NCI-H82 (cell line): ENCODE results near the gene GAB4.
"Not testable (repeated sequence)": the region's sequence is repeated elsewhere in the genome, so short reads cannot be mapped to it uniquely, and the experiment has no call there.

ENCODE experiments used
- DNase-seq: peaks from one replicate; lab custom pipeline; 2025; lab: John Stamatoyannopoulos, UW

Gene GAB4

DNA sequence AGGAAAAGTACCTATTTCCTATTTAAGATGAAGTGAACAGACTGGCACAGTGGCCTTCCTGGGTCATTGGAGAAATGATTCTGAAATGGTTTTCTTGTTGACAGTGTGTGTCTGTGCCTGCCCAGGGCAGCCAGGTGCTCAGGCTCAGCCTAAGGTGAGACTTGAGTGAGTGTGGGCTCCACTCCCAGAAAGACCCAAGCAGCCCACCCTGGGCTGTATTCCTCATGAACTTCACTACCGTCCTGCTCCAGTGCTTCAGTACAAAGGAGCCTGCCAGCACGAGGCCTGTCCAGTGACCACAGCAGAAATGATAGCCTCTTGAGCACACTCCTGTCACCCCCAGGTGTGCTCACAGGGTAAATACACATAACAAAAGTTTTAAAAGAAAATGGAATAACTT, 49.5 kb downstream of the GAB4 start:
- DNase-seq, result no peak

DNA sequence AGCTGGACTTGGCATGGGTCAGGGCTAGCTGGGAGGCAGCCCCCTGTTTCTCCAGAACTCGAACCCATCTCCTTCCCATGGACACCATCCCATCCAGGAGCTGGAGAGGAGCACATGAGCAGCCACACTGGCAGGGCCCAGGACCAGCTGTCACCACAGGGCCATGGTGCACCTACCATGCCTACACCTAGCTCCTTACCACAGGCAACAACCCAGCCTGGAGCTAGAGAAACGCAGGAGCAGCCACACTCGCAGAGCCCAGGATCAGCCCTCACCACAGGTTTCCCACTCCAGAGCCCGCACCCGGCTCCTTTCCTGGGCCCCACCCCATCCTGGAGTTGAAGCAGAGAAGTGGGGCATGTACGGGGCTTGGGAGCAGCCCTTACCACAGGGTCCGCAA, 50.2 kb downstream of the GAB4 start:
- no peak for DNase-seq

DNA sequence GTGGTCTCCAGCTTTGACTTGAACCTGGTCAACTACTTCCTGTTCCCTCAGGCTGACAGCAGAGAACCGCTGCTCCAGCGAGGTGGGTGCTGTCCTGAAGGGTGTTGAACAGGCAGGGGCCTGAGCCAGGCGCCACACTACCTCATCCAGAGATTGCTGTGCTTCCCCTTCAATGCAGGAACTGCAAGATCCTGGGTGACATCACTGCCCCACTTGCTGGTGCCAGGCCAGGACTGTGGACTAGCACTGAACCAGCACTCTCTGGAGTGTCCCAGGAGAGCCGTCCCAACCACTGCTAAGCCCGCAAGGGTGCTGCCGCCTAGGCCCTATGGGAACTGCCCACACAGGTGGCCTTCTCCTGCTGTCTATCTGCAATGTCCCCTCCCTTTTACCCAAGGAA, 51.7 kb downstream of the GAB4 start:
- DNase-seq, result no peak

DNA sequence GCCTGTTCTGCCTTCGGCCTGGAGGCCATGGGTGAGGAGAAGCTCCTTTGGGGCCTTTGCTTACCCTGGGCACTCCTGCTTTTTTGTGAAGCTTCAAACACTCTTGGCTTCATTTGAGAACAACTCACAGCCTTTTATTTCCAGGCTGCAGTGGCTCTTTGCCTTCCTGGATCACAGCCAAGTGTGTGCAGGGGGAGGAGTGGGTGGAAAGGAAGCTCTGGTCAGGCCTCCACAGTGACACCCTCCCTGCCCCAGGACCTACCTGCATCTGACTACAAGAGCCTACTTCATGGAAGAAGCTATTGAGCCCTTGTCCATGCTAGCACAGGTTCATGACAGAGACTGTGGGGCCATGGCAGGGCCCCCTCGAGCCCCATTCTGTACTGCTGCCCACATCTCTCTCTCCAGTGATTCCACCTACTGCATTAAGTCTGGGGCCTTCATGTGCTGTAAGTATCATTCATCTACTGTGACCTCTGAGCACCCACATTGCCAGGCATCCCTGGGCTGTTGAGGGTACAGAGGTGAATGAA, 52.3 kb downstream of the GAB4 start:
- no peak for DNase-seq

DNA sequence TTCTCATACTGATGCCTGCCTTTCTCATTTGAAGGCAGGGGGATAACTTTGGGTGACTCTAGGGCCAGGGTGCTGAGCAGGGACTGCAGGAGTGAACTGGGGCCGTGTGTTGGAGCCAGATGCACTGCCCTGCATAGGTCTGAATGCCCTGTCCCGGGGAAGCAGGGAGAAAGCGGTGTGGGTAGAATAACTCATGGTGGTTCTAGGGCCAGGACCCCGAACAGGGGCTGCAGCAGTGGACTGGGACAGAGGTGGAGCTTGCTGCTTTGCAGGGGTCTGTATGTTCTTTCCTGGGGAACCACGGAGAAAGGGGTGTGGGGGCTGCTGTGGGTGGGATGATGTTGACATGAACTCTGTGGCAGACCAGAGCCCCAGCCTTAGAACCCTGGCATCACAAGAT, 52.9 kb downstream of the GAB4 start:
- no peak for DNase-seq

DNA sequence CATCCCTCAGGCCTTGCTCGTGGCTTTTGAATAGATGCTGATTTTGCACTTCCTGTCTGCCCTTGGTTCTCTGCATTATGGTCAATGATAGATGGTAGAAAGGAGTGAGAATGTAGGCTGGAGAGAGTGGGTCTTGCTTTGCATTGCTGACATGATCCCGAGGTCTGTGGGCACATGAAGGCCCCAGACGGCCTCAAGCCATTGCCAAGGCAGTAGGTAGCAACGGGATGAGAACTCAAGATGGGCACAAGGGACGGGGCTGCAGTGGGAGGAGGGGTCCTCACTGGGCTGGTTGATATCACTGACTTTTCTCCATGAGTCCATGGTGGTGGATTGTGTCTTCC, 54.0 kb downstream of the GAB4 start:
- no peak for DNase-seq

GRCh38 chr22:16953206-16954059, 54.6 kb downstream of the GAB4 start:
- no peak for DNase-seq

- no peak for DNase-seq
Measured at GRCh38 chr22:16949561-16949960, 58.5 kb downstream of the GAB4 start.

DNA sequence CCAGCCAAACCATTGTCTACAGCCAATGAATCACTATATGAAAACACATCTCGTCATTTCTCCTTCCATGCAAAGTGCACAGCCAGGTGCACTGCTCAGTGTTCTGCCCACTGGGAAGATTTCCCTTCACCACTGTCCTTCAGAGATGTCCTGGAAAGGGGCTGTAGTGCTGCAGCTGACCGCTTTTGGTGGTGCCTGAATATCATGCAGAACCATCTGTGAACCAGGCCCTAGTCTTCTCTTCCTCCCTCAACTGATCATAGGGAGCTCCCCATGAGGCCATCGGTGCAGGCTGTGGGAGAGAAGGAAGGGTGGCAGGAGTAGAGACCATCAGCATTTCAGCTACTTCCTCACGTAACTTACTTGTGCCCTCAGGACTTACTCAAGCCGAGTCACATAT, 70.2 kb downstream of the GAB4 start:
- DNase-seq, result no peak

DNA sequence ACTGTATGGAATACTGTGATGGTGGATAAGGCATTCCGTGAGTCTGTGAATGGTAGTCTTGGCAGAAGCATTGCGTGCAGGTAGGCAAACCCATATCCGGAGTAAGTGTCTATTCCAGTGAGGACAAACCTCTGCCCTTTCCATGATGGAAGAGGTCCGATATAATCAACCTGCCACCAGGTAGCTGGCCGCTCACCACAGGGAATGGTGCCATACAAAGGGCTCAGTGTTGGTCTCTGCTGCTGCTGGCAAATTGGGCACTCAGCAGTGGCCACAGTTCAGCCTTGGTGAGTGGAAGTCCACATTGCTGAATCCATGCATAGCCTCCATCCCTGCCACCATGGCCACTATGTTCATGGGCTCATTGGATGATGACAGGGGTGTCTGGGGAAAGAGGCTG, 70.8 kb downstream of the GAB4 start:
- DNase-seq, result not testable (repeated sequence)

GRCh38 chr22:16936625-16937024, 71.4 kb downstream of the GAB4 start:
- no peak for DNase-seq

DNA sequence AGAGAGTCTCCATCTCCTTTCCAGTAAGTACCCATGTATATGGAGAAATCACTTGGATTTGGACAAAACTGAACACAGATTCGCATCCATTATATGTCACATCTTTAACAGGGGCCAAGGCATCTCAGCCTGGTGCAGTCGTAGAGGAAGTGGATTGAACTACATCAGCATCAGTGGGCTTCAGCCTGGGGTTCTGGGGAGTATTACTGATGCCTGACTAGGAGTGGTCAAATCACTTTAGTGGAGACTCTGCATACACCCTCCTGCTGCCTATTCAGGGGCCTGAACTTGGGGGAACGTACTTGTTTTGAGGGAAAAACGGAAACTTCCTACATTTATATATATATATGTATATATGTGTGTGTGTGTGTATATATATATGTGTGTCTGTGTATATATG, 72.8 kb downstream of the GAB4 start:
- no peak for DNase-seq

DNA sequence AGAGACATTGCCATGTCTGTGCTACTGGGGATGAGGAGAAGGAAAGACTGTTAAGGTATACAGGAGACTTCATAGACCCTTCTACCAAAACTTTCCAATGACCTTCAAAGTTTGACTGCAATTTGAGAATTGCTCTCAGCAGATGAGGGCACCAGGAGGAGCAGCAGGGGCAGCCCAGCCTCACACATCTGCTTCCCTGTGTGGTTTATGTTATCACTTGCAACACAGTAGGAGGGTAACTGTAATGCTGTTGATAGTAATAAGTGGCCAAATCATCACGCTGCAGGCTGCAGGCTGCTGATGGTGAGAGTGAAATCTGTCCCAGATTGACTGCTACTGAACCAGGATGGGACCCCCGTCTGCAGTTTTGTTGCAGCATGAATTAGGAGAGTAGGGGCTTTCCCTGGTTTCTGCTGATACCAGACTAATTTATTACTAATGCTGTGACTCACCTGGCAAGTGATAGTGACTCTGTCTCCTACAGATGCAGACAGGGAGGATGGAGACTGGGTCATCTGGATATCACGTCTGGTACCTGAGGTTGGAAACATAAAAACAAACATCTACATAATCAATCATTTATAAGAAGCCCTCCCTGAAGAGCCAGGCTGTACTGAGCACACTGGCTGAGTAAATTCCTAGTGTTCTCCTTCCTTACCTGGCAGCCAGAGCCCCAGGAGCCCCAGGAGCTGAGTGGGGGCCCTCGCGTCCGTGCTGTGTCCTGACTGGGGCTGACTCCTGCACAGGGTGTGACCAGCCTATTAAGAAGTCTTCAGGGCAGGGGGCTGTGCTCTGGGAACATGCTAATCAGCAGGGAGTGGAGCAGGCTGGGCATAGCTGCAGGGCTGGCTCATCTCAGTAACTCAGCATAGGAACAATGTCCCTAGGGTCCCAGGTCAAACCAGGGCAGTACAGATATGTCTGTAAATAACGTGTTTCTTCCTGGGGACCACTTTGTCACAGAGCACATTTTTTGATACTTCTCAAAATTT, 74.4 kb downstream of the GAB4 start:
- no peak for DNase-seq

DNA sequence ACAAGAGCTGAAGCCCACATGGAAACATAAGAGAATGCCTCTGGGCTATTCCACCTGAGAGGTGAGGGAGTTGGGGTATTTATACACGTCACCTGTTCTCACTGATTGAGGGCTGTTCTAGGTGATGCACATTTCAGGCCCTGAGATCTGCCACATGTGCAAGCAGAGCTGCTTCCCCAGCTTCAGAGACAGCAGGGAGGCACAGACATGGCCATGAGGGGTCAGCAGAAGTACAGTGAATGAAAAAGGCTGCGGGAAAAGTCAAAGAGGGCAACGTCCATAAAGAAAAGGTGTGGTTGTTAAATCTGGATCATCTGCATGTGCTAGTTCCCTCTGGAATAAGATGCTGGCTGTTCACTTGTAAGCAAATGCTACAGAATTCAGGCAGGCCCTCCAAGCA, 75.4 kb downstream of the GAB4 start:
- no peak for DNase-seq

- DNase-seq, result no peak
Measured at GRCh38 chr22:16925407-16925966, 82.5 kb downstream of the GAB4 start.

GRCh38 chr22:16922706-16923105, 85.3 kb downstream of the GAB4 start:
- DNase-seq, result no peak

GRCh38 chr22:16922076-16922475, 85.9 kb downstream of the GAB4 start:
- no peak for DNase-seq

GRCh38 chr22:16917144-16918003, 90.6 kb downstream of the GAB4 start:
- peak; percentile 86 for DNase-seq

- peak; percentile 29 for DNase-seq
Measured at GRCh38 chr22:16915701-16916100, 92.3 kb downstream of the GAB4 start.

DNA sequence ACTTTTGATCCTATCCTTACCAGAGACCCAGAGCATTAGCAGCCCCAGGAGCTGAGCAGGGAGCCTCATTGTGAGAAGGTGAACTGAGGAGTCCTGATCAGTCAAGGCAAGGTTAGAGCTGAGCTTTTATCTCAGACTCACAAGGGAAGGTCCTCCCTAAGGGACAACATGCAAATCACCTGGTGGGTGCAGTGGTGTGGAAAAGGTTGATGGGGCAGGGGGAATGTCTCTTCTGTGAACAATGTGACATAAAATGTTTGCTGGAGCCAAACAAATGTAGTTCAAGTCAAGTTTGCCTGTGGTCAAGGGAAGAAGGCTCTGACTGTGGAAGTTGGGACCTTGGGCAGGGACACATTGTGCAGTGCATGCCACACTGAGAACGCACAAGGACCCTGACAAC, 93.1 kb downstream of the GAB4 start:
- not testable (repeated sequence) for DNase-seq

- no peak for DNase-seq
Measured at GRCh38 chr22:16914006-16914405, 94.0 kb downstream of the GAB4 start.

DNA sequence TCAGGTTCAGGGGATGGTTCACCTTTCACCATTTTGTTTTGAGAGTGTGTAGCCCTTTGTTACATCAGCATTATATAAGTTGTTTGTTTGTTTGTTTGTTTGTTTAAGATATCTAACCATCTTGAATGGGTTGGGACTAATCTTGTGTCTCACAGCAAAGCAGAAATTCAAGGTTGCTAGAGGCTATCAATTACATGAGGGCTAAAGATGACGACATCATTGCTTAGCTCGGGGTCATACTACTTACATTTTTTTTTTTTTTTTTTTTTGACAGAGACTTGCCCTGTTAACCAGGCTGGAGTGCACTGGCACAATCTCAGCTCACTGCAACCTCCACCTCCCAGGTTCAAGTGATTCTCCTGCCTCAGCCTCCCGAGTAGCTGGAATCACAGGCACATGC, 95.7 kb downstream of the GAB4 start:
- DNase-seq, result no peak
